HG03045 (cell line): ENCODE results near the gene EMCN.

Source experiments
- ATAC-seq: cut with Tn5 transposase; IDR thresholded peaks from one replicate; pipeline ENCODE4 v1.9.1; 2021; ENCODE audit warnings: mild to moderate bottlenecking, moderate library complexity; ENCODE audit not compliant: unreplicated experiment

EMCN gene

DNA sequence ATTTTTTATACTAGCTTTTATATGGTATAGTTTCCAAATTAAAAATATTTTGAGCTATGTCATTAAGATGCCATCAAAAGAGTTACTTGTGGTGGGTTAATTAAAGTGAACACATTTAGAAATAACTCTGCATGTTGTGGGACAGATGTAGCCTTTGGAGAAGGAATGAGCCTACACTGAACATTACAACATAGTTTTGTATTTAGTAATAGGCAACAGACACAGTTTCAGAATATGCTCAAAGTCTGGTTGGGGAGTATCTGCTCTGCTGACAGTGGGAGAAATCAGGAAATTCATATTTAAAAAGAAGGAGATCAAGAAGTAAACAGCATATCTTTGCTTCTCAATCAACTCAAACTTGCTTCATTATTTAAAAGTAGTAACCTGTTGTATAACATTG is 23.7 kb downstream of the EMCN start:
- ATAC-seq, result no peak

- no peak for ATAC-seq
Measured at GRCh38 chr4:100493756-100494155, 24.1 kb downstream of the EMCN start.

- ATAC-seq, result no peak
Measured at GRCh38 chr4:100492129-100492528, 25.7 kb downstream of the EMCN start.

DNA sequence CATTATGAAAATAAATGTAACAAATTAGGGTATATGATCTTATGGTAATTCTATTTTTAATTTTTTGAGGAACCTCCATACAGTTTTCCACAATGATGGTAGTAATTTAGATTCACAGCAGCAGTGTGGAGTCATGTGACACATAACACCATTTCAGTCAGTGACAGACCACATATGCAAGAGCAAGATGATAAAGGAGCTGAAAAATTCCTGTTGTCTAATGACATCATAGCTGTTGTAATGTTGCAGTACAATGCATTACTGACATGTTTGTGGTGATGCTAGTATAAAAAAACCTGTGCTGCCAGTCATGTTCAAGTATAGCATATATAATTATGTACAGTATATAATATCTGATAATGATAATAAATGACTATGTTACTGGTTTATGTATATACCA is 28.5 kb downstream of the EMCN start:
- no peak for ATAC-seq

GRCh38 chr4:100486496-100486895 is 31.3 kb downstream of the EMCN start:
- no peak for ATAC-seq

DNA sequence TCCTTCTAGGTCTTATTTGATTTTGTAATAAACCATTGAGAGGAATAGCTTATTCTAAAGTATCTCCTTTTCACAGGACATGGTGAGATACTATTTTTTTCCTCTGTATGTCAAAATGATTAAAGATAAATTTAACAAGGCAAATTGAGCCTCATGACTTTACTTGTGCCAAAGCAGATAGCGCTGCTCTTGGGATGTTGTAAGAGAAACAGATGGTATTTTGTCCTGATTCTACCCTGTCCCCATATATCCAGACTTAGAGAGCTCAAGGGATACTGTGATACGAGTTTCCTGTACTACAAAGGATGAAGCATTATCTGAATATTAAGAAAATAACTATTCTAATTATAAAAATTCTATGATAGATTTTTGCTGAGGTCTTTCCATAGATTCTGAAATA is 34.0 kb downstream of the EMCN start:
- ATAC-seq, result no peak

- no peak for ATAC-seq
Measured at GRCh38 chr4:100479971-100480370, 37.9 kb downstream of the EMCN start.

DNA sequence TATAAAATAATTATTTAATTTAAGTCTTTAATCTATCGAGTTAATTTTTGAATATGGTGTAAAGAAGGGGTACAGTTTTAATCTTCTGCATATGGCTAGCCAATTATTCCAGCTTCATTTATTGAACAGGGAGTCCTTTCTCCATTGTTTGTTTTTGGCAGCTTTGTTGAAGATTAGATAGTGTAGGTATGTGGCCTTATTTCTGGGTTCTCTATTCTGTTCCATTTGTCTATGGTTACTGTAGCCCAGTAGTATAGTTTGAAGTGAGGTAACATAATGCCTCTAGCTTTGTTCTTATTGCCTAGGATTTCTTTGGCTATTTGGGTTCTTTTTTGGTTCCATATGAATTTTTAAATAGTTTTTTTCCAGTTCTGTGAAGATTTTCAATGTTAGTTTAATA is 48.3 kb downstream of the EMCN start:
- no peak for ATAC-seq

DNA sequence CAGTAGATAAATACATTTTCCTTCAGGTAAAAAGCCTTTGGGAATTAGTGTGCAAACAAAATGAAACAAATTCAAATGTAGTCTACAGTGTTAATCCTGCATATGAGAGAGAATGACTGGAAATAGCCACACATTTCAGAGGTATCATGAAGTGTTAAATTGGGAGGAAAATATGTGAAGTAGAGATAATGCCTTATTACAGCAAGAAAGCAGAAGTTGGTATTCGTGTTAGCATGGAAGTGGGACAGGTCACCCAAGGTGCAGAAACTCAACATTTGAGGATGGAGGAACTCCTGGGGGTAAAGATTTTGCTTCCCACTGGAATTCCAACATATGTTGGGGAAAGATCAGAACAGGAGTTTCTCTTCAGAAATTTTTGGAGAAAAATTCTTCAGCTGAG is 51.3 kb downstream of the EMCN start:
- ATAC-seq, result no peak

DNA sequence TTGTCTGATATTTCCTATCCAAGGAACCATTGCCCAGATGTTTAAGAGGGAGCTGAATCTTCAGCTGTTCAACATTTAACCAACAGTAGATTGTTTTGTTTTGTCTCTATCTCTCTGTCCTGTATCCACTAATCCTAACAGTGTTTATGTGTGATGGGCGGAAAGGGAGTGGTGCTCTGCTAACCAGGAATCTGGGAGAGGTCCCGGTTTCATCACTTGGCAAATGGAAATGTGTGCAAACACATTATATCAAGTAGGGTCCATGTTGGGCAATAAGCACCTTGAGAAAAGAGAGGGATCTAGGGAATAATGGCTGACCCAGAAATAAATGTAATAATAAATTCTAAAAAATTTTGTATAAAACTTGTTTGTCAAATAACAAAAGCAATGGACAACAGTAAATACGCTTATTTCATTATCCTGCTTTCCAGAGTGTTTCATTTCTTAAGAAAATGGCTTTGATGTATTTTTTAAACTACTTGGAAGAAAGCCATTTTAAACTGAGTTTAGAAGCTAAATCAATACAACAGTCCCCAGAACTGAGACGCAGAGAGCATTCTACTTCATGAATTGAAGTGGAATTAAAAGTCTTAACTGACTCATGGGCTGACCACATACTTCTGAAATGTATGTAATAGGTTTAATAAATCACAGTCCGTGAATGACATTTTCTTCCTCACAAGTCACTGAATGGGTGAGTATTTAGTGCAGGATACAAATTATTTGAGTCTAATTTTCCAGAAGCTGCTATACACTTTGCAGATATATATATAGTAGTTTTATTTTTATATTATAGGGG is 55.8 kb downstream of the EMCN start:
- ATAC-seq, result no peak

DNA sequence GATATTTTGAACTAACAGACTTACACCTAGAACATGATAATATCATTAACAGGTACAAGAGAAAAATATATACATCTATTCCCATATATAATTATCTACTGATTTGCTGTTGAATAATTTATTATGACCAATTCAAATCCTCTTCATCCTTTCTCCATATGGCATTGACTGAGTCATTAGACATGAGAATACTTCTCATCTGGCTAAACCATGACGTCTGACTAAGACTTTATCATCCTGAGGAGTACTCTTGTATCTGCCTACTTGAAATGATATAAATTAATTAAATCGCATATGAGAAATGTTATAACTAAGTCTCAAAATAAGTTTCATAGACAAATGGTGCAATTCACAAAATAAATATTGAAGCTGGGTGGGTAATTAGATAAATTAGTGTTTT is 67.4 kb downstream of the EMCN start:
- no peak for ATAC-seq

DNA sequence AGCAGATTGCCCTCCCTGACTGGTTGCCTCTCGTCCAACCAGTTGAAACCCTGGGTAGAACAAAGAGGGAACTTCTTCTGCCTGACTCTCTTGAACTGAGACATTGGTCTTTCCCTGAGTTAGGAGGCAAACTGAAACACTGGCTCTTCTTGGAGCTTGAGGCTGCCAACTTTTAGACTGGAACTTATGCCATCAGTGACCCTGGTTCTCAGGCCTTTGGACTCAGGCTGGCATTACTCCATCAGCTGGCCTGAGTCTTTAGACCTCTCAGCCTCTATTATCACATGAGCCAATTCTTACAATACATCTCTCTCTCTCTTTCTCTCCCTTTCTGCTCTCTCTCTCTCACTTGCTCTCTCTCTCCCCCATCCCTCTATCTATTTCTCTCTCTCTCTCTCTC is 86.4 kb downstream of the EMCN start:
- no peak for ATAC-seq

GRCh38 chr4:100430451-100430850 is 87.4 kb downstream of the EMCN start:
- no peak for ATAC-seq

GRCh38 chr4:100429616-100430015 is 88.2 kb downstream of the EMCN start:
- no peak for ATAC-seq

GRCh38 chr4:100428051-100428450 is 89.8 kb downstream of the EMCN start:
- ATAC-seq, result no peak

DNA sequence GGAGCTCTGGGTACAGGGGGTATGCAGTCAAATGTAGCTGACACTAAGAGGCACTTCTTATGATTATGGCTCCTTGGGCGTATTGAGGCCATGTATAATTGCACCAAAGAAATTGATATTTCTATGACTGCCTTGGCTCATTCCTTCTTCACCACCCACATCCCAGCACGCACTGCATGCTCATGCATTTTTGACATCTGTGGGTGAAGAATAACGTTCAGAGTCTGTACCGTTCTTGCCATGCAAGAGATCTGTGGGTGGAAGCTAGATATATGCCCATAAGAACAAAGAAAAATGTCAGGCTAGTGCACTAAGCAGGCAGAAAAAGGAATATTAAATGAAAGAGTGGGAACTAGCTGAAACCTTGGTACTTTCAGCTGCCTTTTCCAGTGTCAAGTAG is 93.4 kb downstream of the EMCN start:
- no peak for ATAC-seq

DNA sequence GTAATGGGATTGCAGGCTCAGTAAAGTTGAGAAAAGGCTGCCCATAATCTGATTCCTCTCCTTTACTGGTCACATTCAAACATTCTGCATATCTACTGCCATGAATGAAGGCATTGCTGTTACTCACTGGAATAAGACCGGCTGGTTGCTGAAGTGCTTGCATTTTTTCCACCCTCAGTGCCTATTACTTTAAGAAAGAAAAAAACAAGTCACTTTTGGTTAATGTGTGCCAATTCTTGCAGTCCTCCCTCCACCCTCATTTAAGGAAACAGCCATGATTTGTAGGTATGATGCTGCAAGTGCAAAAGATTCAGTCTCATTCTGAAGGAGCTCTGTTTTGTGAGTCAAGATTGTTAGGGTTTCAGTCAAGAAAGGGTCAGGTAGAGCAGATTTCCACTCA is 94.9 kb downstream of the EMCN start:
- ATAC-seq, result no peak

- no peak for ATAC-seq
Measured at GRCh38 chr4:100421361-100421978, 96.4 kb downstream of the EMCN start.

- ATAC-seq, result no peak
Measured at GRCh38 chr4:100420571-100420970, 97.3 kb downstream of the EMCN start.

DNA sequence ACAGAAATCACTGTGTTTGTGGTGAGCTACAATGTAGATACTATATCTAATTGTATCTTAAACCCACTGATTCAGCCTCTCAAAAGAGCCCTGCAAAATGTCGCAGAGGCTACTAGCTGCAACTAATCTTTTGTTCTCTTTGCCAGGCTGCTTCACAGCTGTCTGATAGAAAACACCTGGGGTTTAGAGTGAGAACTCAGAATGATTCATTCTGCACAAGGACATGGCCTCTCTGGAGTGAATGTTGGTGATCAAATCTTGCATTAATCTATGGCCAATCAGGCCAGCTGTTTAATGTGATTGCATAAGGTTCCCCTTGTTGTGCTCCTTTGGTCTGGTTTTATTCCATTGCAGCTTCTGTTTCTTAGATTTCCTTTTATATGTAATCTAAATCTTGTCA is 100.3 kb downstream of the EMCN start:
- ATAC-seq, result no peak

GRCh38 chr4:100414016-100414790 is 103.6 kb downstream of the EMCN start:
- ATAC-seq, result no peak

- no peak for ATAC-seq
Measured at GRCh38 chr4:100391863-100392262, 126.0 kb downstream of the EMCN start.
